ENCODE measurements around the gene LYSMD2. TPM values are rescaled to one million over a fixed set of nuclear protein-coding genes. Genes with fewer than 3 reads are reported as not detected.

Gene LYSMD2
- polyA plus RNA-seq, 2 donors: 5.2 to 5.9 TPM

DNA sequence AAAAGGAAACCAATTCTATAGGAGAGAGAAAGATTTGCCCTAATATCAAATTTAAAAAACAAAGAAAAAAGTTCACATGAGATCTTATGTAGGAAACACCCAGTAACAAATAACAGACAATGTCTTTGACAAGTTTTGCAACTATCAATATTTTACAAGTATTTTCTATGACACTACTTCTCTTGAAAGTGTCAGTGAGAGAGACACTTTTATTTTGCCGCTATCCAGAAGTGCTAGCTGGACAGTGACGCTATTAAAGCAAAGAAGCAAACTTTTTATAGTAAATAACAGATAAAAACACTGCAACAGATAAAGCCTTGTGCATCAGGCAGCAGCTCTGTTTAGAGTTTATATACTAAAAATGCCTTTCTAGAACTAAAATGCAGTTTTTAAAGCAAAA, 13.3 kb downstream of the LYSMD2 start:
- H3K9me3 ChIP-seq (ENCODE audit: control insufficient read depth in 2 of 2, insufficient read depth in 1 of 2, low read depth in 1 of 2, low read length in 1 of 2): no peaks in the 10 kb centered on the region
- H3K27me3 ChIP-seq (ENCODE audit: control insufficient read depth in 1 of 2, insufficient read depth in 2 of 2, low read length in 2 of 2): no peaks in the 10 kb centered on the region
- peaks cover 0 to 5% of the 10 kb centered on the region in 2 donors for H3K36me3 ChIP-seq (ENCODE audit: control insufficient read depth in 2 of 2, insufficient read depth in 2 of 2, low read length in 1 of 2)
- H3K4me3 ChIP-seq (ENCODE audit: low read depth in 1 of 2, low read length in 2 of 2): no peak overlapping the region
- peaks cover 0 to 7% of the 10 kb centered on the region in 2 donors for H3K4me1 ChIP-seq (ENCODE audit: control insufficient read depth in 2 of 2, insufficient read depth in 2 of 2, low read length in 1 of 2)
- 89% methylated on average over 2 of the region's 2 CpGs for WGBS, 2 donors
- no peak overlapping the region for H3K27ac ChIP-seq (ENCODE audit: low read depth in 2 of 2, low read length in 1 of 2)

DNA sequence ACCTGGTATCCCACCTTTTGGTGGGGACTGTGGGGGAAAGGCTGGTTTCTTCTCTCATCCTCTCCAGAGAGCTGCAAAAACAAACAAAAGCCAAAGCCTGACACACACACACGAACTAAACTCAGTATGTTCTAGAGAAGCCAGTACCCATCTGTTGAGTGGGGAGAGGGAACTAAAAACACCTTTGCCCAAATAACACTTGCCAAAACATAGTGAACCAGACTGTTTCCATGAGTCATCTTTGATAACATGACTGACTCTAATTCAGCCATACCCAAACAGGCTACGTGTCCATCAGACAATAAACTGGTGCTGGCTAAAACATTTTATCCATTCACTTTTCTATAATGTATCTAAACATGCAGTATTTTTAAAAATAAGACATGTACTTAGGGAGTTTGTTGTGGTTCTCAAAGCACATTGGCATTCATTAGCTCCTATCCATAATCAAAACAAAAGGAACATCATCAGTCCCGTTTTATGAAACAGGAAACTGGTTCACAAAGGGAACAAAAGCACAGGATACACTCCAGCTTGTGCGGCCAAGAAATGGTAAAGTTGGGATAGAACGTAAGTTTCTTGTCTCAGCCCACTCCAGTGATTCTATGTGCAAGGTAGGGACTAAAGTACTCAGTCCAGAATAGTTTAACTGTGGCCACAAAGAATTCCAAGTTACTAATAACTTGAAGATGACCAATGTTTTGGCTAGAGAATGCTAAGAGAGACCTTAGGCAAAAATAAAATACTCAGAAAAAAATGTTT, 16.1 kb downstream of the LYSMD2 start:
- H3K36me3 ChIP-seq (ENCODE audit: control insufficient read depth in 2 of 2, insufficient read depth in 2 of 2, low read length in 1 of 2): peaks cover 0 to 5% of the 10 kb centered on the region in 2 donors
- H3K27me3 ChIP-seq (ENCODE audit: control insufficient read depth in 1 of 2, insufficient read depth in 2 of 2, low read length in 2 of 2): no peaks in the 10 kb centered on the region
- no peak overlapping the region for H3K27ac ChIP-seq (ENCODE audit: low read depth in 2 of 2, low read length in 1 of 2)
- H3K4me3 ChIP-seq (ENCODE audit: low read depth in 1 of 2, low read length in 2 of 2): no peak overlapping the region
- H3K4me1 ChIP-seq (ENCODE audit: control insufficient read depth in 2 of 2, insufficient read depth in 2 of 2, low read length in 1 of 2): peaks cover 0 to 3% of the 10 kb centered on the region in 2 donors
- 62 to 73% methylated on average over 5 of the region's 5 CpGs for WGBS, 2 donors
- H3K9me3 ChIP-seq (ENCODE audit: control insufficient read depth in 2 of 2, insufficient read depth in 1 of 2, low read depth in 1 of 2, low read length in 1 of 2): no peaks in the 10 kb centered on the region

DNA sequence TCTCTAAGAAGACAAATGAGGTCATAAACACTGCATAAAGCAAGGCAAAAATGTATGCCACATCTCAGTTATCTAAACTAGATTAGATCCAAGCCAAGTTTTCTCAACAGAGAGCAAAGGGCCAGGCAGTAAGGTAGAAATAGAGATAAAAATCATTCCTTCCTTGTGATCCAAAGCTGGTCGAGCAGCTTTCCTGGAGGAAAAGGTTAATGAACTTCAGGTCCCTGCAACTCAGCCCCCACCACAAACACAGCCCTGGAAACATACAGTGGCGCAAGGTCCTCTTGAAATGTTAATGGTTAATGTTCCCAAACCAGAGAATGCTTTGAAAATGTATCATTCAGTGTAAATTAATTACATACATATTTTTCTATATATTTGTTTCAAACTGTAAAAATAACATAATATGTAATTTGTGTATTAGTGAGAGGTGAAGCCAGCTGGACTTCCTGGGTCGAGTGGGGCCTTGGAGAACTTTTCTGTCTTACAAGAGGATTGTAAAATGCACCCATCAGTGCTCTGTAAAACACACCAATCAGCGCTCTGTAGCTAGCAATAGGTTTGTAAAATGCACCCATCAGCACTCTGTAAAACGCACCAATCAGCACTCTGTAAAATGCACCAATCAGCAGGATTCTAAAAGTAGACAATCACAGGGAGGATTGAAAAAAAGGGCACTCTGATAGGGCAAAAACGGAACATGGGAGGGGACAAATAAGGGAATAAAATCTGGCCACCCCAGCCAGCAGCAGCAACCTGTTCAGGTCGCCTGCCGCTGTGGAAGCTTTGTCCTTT, 17.1 kb downstream of the LYSMD2 start:
- Histone ChIP-seq H3K36me3 (ENCODE audit: control insufficient read depth in 2 of 2, insufficient read depth in 2 of 2, low read length in 1 of 2) (peaks cover 0 to 5% of the 10 kb centered on the region in 2 donors), H3K9me3 (ENCODE audit: control insufficient read depth in 2 of 2, insufficient read depth in 1 of 2, low read depth in 1 of 2, low read length in 1 of 2) (no peaks in the 10 kb centered on the region), H3K27ac (ENCODE audit: low read depth in 2 of 2, low read length in 1 of 2) (no peak overlapping the region), H3K4me3 (ENCODE audit: low read depth in 1 of 2, low read length in 2 of 2) (no peak overlapping the region), H3K4me1 (ENCODE audit: control insufficient read depth in 2 of 2, insufficient read depth in 2 of 2, low read length in 1 of 2) (no peaks in the 10 kb centered on the region), H3K27me3 (ENCODE audit: control insufficient read depth in 1 of 2, insufficient read depth in 2 of 2, low read length in 2 of 2) (no peaks in the 10 kb centered on the region)
- WGBS, 2 donors: 73 to 91% methylated on average over 8 of the region's 8 CpGs

DNA sequence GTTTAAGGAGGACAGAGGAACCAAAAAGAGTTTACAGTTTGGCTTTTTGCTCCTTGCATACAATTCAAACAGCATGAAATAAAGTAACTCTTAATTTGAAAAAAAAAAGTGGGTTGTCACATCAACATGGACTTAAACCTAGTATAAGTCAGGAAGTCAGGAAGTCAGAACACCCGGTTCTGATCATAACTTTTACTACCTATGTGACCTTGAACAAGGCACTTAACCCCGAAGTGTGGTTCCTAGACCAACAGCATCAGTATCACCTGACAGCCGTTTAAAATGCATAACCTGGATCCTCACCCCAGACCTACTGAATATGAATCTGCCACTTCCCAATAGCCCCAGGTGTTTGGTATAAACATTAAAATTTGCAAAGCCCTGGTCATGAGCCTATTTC, 18.7 kb downstream of the LYSMD2 start:
- H3K27ac ChIP-seq (ENCODE audit: low read depth in 2 of 2, low read length in 1 of 2): no peak overlapping the region
- H3K4me1 ChIP-seq (ENCODE audit: control insufficient read depth in 2 of 2, insufficient read depth in 2 of 2, low read length in 1 of 2): no peaks in the 10 kb centered on the region
- 66 to 76% methylated on average over 3 of the region's 3 CpGs for WGBS, 2 donors
- no peaks in the 10 kb centered on the region for H3K27me3 ChIP-seq (ENCODE audit: control insufficient read depth in 1 of 2, insufficient read depth in 2 of 2, low read length in 2 of 2)
- H3K4me3 ChIP-seq (ENCODE audit: low read depth in 1 of 2, low read length in 2 of 2): no peak overlapping the region
- no peaks in the 10 kb centered on the region for H3K9me3 ChIP-seq (ENCODE audit: control insufficient read depth in 2 of 2, insufficient read depth in 1 of 2, low read depth in 1 of 2, low read length in 1 of 2)
- H3K36me3 ChIP-seq (ENCODE audit: control insufficient read depth in 2 of 2, insufficient read depth in 2 of 2, low read length in 1 of 2): peaks cover 0 to 5% of the 10 kb centered on the region in 2 donors

DNA sequence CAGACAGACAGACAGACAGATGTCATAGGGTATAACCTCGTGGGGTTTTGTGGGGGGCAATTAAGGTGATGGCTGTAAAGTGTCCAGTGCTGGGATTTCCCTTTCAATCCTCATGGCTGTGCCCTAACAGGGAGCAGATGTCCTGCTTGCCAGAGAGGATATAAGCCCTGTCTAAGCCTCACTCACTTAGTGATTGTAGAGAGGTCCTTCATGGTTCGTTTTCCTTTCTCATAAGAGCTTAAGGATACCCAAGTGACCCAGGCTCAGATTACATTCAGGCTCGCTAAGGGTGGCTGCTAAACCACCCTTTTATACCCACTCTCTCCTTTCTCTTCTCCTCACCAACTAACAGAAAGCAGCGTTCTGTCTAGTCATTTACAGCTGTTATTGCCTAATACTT, 19.2 kb downstream of the LYSMD2 start:
- Histone ChIP-seq H3K36me3 (ENCODE audit: control insufficient read depth in 2 of 2, insufficient read depth in 2 of 2, low read length in 1 of 2) (peaks cover 0 to 5% of the 10 kb centered on the region in 2 donors), H3K27ac (ENCODE audit: low read depth in 2 of 2, low read length in 1 of 2) (no peak overlapping the region), H3K4me1 (ENCODE audit: control insufficient read depth in 2 of 2, insufficient read depth in 2 of 2, low read length in 1 of 2) (no peaks in the 10 kb centered on the region), H3K4me3 (ENCODE audit: low read depth in 1 of 2, low read length in 2 of 2) (no peak overlapping the region), H3K27me3 (ENCODE audit: control insufficient read depth in 1 of 2, insufficient read depth in 2 of 2, low read length in 2 of 2) (no peaks in the 10 kb centered on the region), H3K9me3 (ENCODE audit: control insufficient read depth in 2 of 2, insufficient read depth in 1 of 2, low read depth in 1 of 2, low read length in 1 of 2) (no peaks in the 10 kb centered on the region)
- WGBS, 2 donors: 62 to 71% methylated on average over 4 of the region's 4 CpGs

DNA sequence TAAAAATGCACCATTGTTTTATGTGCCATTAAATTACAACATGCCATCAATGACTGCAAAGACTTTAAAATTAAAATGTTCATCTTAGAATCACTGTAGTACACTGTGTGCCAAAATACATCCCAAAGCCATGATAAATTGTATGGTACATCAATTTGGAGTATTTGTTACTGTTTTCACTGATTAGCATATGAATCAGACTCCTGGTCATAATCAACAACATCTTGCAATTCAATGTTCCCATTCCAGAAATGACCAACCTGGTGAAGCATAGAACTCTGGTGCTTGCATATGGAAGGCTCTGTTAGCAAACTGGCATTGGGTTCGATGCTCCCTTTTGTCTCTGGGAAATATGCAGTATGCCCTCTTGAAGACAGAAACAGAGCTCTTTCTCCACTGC, 22.5 kb downstream of the LYSMD2 start:
- Histone ChIP-seq H3K27ac (ENCODE audit: low read depth in 2 of 2, low read length in 1 of 2) (no peak overlapping the region), H3K27me3 (ENCODE audit: control insufficient read depth in 1 of 2, insufficient read depth in 2 of 2, low read length in 2 of 2) (no peaks in the 10 kb centered on the region), H3K9me3 (ENCODE audit: control insufficient read depth in 2 of 2, insufficient read depth in 1 of 2, low read depth in 1 of 2, low read length in 1 of 2) (no peaks in the 10 kb centered on the region), H3K4me1 (ENCODE audit: control insufficient read depth in 2 of 2, insufficient read depth in 2 of 2, low read length in 1 of 2) (no peaks in the 10 kb centered on the region), H3K36me3 (ENCODE audit: control insufficient read depth in 2 of 2, insufficient read depth in 2 of 2, low read length in 1 of 2) (no peaks in the 10 kb centered on the region), H3K4me3 (ENCODE audit: low read depth in 1 of 2, low read length in 2 of 2) (no peak overlapping the region)
- 89 to 97% methylated on average over 1 of the region's 1 CpG for WGBS, 2 donors

DNA sequence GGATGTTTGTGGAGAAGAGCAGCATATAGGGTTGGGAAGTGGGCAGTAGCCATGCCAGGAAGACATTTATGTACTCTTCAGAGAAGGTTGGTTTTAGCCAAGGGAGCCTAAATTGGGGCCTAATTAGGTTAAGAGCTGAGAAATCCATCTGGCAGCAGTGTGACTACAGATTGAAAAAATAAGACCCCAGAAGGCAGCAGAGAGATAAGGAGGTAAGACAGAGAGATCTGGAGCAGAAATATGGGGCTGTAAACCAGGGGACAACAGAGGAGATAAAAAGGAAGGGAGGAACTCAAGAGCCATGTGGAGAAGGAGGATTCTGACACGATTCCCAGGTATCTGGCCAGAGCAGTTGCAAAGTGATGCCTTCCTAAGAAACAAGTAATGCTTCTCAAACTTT, 23.3 kb downstream of the LYSMD2 start:
- 84 to 95% methylated on average over 1 of the region's 1 CpG for WGBS, 2 donors
- Histone ChIP-seq H3K4me3 (ENCODE audit: low read depth in 1 of 2, low read length in 2 of 2) (no peak overlapping the region), H3K36me3 (ENCODE audit: control insufficient read depth in 2 of 2, insufficient read depth in 2 of 2, low read length in 1 of 2) (no peaks in the 10 kb centered on the region), H3K27ac (ENCODE audit: low read depth in 2 of 2, low read length in 1 of 2) (no peak overlapping the region), H3K27me3 (ENCODE audit: control insufficient read depth in 1 of 2, insufficient read depth in 2 of 2, low read length in 2 of 2) (no peaks in the 10 kb centered on the region), H3K4me1 (ENCODE audit: control insufficient read depth in 2 of 2, insufficient read depth in 2 of 2, low read length in 1 of 2) (no peaks in the 10 kb centered on the region), H3K9me3 (ENCODE audit: control insufficient read depth in 2 of 2, insufficient read depth in 1 of 2, low read depth in 1 of 2, low read length in 1 of 2) (no peaks in the 10 kb centered on the region)

DNA sequence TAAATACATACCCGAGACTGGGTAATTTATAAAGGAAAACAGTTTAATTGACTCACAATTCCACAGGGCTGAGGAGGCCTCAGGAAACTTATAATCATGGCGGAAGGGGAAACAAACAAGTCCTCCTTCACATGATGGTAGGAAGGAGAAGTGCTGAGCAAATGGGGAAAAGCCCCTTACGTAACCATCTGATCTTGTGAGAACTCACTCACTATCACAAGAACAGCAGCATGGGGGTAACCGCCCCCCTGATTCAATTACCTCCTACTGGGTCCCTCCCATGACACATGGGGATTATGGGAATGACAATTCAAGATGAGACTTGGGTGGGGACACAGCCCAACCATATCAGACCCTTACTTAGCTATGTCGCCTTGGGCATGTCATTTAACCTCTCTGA, 28.4 kb downstream of the LYSMD2 start:
- Histone ChIP-seq H3K9me3 (ENCODE audit: control insufficient read depth in 2 of 2, insufficient read depth in 1 of 2, low read depth in 1 of 2, low read length in 1 of 2) (no peaks in the 10 kb centered on the region), H3K27me3 (ENCODE audit: control insufficient read depth in 1 of 2, insufficient read depth in 2 of 2, low read length in 2 of 2) (no peaks in the 10 kb centered on the region), H3K36me3 (ENCODE audit: control insufficient read depth in 2 of 2, insufficient read depth in 2 of 2, low read length in 1 of 2) (no peaks in the 10 kb centered on the region), H3K4me3 (ENCODE audit: low read depth in 1 of 2, low read length in 2 of 2) (no peak overlapping the region), H3K27ac (ENCODE audit: low read depth in 2 of 2, low read length in 1 of 2) (no peak overlapping the region), H3K4me1 (ENCODE audit: control insufficient read depth in 2 of 2, insufficient read depth in 2 of 2, low read length in 1 of 2) (no peaks in the 10 kb centered on the region)
- WGBS, 2 donors: 95% methylated on average over 5 of the region's 5 CpGs

DNA sequence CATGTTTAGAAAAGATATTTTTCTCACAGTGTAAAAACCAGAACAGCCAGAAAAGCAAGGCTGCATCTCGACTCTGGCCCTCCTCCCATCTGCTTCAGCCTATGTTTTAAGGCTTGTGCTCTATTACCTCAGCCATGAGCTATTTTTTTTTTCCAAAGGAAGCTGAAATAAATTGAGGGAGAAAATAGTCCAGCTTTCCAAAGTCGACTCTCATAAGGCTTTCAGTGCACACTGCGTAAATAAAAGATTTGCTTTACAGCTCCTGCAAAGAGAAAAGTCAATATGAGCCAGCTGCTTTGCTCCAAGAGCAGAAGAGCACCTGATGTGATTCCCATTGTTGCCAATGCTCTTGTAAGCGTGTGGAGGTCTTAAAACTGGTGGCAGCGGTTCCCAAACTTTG, 29.4 kb downstream of the LYSMD2 start:
- Histone ChIP-seq H3K27ac (ENCODE audit: low read depth in 2 of 2, low read length in 1 of 2) (no peak overlapping the region), H3K36me3 (ENCODE audit: control insufficient read depth in 2 of 2, insufficient read depth in 2 of 2, low read length in 1 of 2) (no peaks in the 10 kb centered on the region), H3K9me3 (ENCODE audit: control insufficient read depth in 2 of 2, insufficient read depth in 1 of 2, low read depth in 1 of 2, low read length in 1 of 2) (no peaks in the 10 kb centered on the region), H3K27me3 (ENCODE audit: control insufficient read depth in 1 of 2, insufficient read depth in 2 of 2, low read length in 2 of 2) (no peaks in the 10 kb centered on the region), H3K4me3 (ENCODE audit: low read depth in 1 of 2, low read length in 2 of 2) (no peak overlapping the region), H3K4me1 (ENCODE audit: control insufficient read depth in 2 of 2, insufficient read depth in 2 of 2, low read length in 1 of 2) (no peaks in the 10 kb centered on the region)
- 29 to 48% methylated on average over 5 of the region's 5 CpGs for WGBS, 2 donors
